GM18519 (cell line): ENCODE measurements around the gene SPINK9.
A peak's percentile ranks its signal among the peaks of the same experiment; 100 is the strongest.
"Not testable (repeated sequence)": the region's sequence is repeated elsewhere in the genome, so short reads cannot be mapped to it uniquely, and the experiment has no call there.

Source experiments
- ATAC-seq: cut with Tn5 transposase; IDR thresholded peaks from one replicate; pipeline ENCODE4 v1.9.1; 2021; ENCODE audit warnings: mild to moderate bottlenecking, moderate library complexity; ENCODE audit not compliant: unreplicated experiment, low FRiP score

Gene SPINK9

DNA sequence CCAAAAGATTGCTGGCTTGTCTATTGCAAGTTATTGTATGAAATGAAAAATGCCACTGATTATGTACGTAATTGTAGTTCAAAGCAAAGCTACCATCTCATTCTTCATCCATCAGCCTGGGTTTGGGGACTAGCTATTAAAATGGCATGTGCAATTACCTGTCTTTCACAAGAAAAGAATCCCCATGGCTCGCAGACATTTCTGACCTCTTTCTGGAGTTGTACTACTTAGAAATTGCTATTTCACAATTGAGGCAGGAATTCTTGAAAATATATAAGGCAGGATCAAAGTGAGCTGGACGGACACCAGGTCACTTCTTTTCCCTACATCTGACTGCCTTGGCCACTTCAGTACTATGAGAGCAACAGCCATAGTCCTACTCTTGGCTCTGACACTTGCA, at the start of gene SPINK9:
Gene SPINK9 (plus strand): TSS at position 301 of the 400 bp plus-strand sequence. CDS start 55 bp downstream, at position 356.
- no peak for ATAC-seq

GRCh38 chr5:148290271-148291195, 44.8 kb upstream of the SPINK9 start:
- peak; percentile 49 for ATAC-seq

- ATAC-seq: no peak
These were observed 37.6 kb upstream of the SPINK9 start for GRCh38 chr5:148297731-148298130.

GRCh38 chr5:148306446-148306845, 28.9 kb upstream of the SPINK9 start:
- ATAC-seq: no peak

- ATAC-seq: no peak
These were observed 26.3 kb upstream of the SPINK9 start for GRCh38 chr5:148309019-148309418.

DNA sequence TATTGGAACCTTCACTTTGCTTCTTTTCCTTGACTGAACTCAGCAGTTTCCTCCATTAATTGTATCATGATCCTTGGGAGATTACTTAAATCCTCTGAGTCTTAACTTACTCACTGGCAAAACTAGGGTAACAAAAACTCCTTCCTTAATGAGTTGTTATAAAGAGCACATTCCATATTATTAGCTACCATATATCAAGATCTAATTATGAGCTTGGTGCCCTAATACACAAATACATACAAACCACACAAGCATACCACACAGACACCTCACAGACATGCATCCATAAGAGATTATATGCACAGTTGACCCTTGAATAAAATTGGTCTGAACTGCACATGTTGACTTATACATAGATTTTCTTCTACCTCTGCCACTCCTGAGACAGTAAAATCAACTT, 25.6 kb upstream of the SPINK9 start:
- ATAC-seq: no peak

- no peak for ATAC-seq
These were observed 23.9 kb upstream of the SPINK9 start for GRCh38 chr5:148311484-148311883.

DNA sequence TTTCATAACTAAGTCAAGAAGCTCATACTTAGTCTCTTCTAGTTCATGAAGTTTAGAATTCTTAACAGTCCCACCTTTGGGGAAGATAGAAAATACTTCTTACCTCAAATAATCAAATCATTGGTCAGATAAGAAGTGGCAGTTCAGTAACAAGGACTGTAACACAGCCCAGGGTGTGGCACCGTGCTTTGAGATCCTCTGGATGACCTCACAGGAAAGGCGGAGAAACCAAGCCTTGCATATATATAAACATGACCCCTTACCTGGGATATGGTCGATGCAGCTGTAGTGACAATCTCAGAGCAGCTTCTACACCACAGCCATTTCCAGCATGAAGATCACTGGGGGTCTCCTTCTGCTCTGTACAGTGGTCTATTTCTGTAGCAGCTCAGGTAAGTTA, 23.2 kb upstream of the SPINK9 start, which contains the start of gene SPINK7:
Gene SPINK7 (plus strand): TSS at position 271 of the 400 bp plus-strand sequence. CDS start 61 bp downstream, at position 332.
- no peak for ATAC-seq

GRCh38 chr5:148314187-148314586, 21.2 kb upstream of the SPINK9 start:
- no peak for ATAC-seq

DNA sequence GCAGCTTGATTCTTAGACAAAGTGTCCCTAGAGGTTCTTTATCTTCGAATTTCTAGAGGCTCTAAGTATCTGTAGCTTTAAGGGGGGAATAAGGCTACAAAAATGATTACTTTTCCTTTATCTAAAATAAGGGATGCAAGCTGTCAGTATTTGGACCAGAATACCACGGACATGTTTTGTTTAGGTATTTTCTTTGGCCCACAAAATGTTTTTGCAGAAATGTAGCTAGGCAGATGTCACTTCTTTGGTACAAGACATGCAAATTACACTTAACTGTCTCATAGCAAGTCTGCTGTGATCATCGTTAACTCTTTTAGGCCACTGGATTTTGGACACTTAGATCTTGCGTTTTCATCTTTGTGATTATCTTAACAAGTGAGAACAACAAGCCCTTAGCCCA, 20.6 kb upstream of the SPINK9 start:
- no peak for ATAC-seq

DNA sequence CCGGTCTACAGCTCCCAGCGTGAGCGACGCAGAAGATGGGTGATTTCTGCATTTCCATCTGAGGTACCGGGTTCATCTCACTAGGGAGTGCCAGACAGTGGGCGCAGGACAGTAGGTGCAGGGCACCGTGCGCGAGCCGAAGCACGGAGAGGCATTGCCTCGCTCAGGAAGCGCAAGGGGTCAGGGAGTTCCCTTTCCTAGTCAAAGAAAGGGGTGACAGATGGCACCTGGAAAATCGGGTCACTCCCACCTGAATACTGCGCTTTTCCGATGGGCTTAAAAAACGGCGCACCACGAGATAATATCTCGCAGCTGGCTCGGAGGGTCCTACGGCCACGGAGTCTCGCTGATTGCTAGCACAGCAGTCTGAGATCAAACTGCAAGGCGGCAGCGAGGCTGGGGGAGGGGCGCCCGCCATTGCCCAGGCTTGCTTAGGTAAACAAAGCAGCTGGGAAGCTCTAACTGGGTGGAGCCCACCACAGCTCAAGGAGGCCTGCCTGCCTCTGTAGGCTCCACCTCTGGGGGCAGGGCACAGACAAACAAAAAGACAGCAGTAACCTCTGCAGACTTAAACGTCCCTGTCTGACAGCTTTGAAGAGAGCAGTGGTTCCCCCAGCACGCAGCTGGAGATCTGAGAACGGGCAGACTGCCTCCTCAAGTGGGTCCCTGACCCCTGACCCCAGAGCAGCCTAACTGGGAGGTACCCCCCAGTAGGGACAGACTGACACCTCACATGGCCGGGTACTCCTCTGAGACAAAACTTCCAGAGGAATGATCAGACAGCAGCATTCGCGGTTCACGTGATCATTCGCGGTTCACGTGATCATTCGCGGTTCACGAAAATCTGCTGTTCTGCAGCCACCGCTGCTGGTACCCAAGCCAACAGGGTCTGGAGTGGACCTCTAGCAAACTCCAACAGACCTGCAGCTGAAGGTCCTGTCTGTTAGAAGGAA, 15.1 kb upstream of the SPINK9 start:
- ATAC-seq: not testable (repeated sequence)

- ATAC-seq: no peak
These were observed 2.0 kb upstream of the SPINK9 start for GRCh38 chr5:148333262-148333849.

GRCh38 chr5:148336704-148337435, 1.5 kb downstream of the SPINK9 start:
- peak; percentile 68 for ATAC-seq

DNA sequence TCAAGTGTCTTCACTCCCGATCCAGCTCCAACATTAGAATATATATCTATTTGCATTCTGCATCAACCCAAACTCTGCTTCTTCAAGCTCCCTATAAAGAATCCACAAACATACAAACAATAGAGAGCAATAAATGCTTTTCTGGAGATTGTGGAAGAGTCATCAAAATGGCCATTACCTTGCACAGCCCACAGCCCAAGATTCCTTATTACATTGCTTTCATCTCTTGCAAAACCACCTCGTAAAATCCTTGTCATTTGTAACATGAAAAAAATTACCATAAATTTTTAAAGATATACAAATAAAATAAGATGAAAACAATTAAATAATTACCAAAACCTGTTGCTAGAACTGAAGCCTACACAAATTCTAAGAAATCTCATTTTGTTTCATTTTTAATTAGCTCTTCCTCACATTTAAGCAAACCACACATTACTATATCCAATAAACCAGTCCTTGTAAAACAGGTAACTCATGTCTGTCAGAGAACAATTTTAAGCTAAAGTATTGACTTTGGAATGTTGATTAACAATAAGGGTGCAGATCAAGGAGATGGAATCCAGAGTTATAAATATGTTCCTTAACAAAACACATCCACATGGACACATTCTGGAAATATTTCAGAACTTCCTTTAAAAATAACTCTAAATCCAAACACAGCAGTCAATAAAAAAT, 7.1 kb downstream of the SPINK9 start:
- ATAC-seq: no peak

- no peak for ATAC-seq
These were observed 7.7 kb downstream of the SPINK9 start for GRCh38 chr5:148343046-148343407.

GRCh38 chr5:148343603-148344487, 8.5 kb downstream of the SPINK9 start:
- no peak for ATAC-seq

GRCh38 chr5:148347706-148348105, 12.3 kb downstream of the SPINK9 start:
- ATAC-seq: no peak

- no peak for ATAC-seq
These were observed 17.3 kb downstream of the SPINK9 start for GRCh38 chr5:148352696-148353095.
